ENCODE measurements around the gene OAS3.

DNA sequence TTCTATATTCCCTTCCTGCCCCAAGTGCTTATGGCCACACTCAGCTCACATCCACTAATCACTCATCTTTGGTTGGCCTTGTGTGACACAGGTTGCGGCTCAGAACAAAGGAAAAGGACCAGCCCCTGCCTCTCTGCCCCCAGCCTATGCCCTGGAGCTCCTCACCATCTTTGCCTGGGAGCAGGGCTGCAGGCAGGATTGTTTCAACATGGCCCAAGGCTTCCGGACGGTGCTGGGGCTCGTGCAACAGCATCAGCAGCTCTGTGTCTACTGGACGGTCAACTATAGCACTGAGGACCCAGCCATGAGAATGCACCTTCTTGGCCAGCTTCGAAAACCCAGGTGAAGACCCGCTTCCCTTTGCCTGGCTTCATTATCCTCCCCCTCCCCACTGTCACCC, 24.3 kb downstream of the OAS3 start:
- TF ChIP-seq, protein P1, sequence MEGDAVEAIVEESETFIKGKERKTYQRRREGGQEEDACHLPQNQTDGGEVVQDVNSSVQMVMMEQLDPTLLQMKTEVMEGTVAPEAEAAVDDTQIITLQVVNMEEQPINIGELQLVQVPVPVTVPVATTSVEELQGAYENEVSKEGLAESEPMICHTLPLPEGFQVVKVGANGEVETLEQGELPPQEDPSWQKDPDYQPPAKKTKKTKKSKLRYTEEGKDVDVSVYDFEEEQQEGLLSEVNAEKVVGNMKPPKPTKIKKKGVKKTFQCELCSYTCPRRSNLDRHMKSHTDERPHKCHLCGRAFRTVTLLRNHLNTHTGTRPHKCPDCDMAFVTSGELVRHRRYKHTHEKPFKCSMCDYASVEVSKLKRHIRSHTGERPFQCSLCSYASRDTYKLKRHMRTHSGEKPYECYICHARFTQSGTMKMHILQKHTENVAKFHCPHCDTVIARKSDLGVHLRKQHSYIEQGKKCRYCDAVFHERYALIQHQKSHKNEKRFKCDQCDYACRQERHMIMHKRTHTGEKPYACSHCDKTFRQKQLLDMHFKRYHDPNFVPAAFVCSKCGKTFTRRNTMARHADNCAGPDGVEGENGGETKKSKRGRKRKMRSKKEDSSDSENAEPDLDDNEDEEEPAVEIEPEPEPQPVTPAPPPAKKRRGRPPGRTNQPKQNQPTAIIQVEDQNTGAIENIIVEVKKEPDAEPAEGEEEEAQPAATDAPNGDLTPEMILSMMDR (IDR thresholded peaks at IDR 0.05): no peak
- TF ChIP-seq POLR2AphosphoS5 (IDR thresholded peaks at IDR 0.05; ENCODE audit: insufficient read depth in 1 of 2, low read depth in 1 of 2): no peak
